K562 (cell line): ENCODE measurements around the gene LPAR2. TPM values are rescaled to one million over a fixed set of nuclear protein-coding genes. Genes with fewer than 3 reads are reported as not detected.
A peak's percentile ranks its signal among the peaks of the same experiment; 100 is the strongest.

Source experiments
- ATAC-seq: fragments of 200-7000 bp; cut with Tn5 transposase; 3 replicates; pipeline ENCODE4 v1.9.1; 2020; ENCODE audit warnings: moderate library complexity
- BruUV-seq: library from RNA; stranded (reverse); fragments of 400-500 nt; replicated peaks from 2 replicates; lab custom pipeline; 2021; lab: Mats Ljungman, UMichigan
- CTCF ChIA-PET: fragments of 300-600 bp; formaldehyde crosslinking; extraction: SDS; loops from one replicate; lab custom pipeline; 2021; ENCODE audit warnings: low intra/inter-chr PET ratio; lab: Yijun Ruan, JAX
- POLR2A ChIA-PET: fragments of 300-600, 350-650 bp; sonication (Branson Sonifier 250); formaldehyde crosslinking; extraction: SDS; loops from one replicate; lab custom pipeline; 2021; ENCODE audit warnings: antibody characterized with exemption, inconsistent platforms; lab: Yijun Ruan, JAX
- DNase-seq, 4 experiments: peaks; one replicate each; pipeline versions ENCODE4 v3.0.0 to v3.0.0-alpha.2; 2011 to 2018; ENCODE audit warnings: low spot score in 3 of 4, mixed read lengths in 3 of 4; ENCODE audit errors: extremely low read depth in 1 of 4
- FAIRE-seq: peaks from 2 replicates; lab custom pipeline; 2011; peaks lifted over from hg19 to GRCh38; lab: Jason Lieb, UNC
- H2AFZ ChIP-seq: 2 replicates; pipeline ENCODE4 v1.6.0; 2011; ENCODE audit warnings: low read depth, low read length, control low read depth, inconsistent platforms
- H3K27ac ChIP-seq: fragments of 200-600 bp; 3 replicates; pipeline ENCODE4 v1.8.0; 2011; ENCODE audit warnings: low read depth, mild to moderate bottlenecking, control low read depth, inconsistent platforms, low read length, moderate library complexity, mixed read lengths; ENCODE audit errors: extremely low read depth
- H3K27me3 ChIP-seq, 2 experiments: fragments of 300-600 bp in 1 of 2; 2 replicates in 1 of 2; 3 replicates in 1 of 2; pipeline versions ENCODE4 v1.6.0 to v1.8.0; 2011; ENCODE audit warnings: inconsistent platforms in 2 of 2, low read length in 2 of 2, mild to moderate bottlenecking in 1 of 2, mixed read lengths in 1 of 2, moderate library complexity in 1 of 2; ENCODE audit not compliant: control insufficient read depth in 2 of 2, insufficient read depth in 2 of 2
- H3K36me3 ChIP-seq: fragments of 300-600 bp; 3 replicates; pipeline ENCODE4 v1.8.0; 2011; ENCODE audit warnings: mild to moderate bottlenecking, low read length, inconsistent platforms; ENCODE audit not compliant: control insufficient read depth, insufficient read depth
- H3K4me1 ChIP-seq, 2 experiments: fragments of 200-600 bp in 1 of 2; replicated peaks in 1 of 2; 2 replicates in 1 of 2; 3 replicates in 1 of 2; pipeline versions ENCODE4 v1.5.1 to v1.8.0; 2011; ENCODE audit warnings: inconsistent platforms in 2 of 2, low read length in 2 of 2, mild to moderate bottlenecking in 1 of 2, mixed read lengths in 1 of 2, moderate library complexity in 1 of 2; ENCODE audit not compliant: control insufficient read depth in 2 of 2, insufficient read depth in 2 of 2
- H3K4me2 ChIP-seq: 2 replicates; pipeline ENCODE4 v1.6.1; 2011; ENCODE audit warnings: low read length, control low read depth, inconsistent platforms, mixed read lengths; ENCODE audit not compliant: insufficient read depth
- H3K4me3 ChIP-seq: fragments of 200-600 bp; sonication (generic), shearing (Covaris generic); 2 replicates; pipeline ENCODE4 v1.5.1; 2016; ENCODE audit warnings: control low read depth, inconsistent platforms
- H3K79me2 ChIP-seq: fragments of 200-600 bp; 3 replicates; pipeline ENCODE4 v1.8.0; 2011; ENCODE audit warnings: low read length, inconsistent platforms; ENCODE audit not compliant: control insufficient read depth, insufficient read depth
- H3K9ac ChIP-seq, 2 experiments: 2 replicates each; pipeline versions ENCODE4 v1.6.0 to v1.6.1; 2011; ENCODE audit warnings: low read depth in 2 of 2, low read length in 2 of 2, control low read depth in 1 of 2, inconsistent platforms in 1 of 2, mild to moderate bottlenecking in 1 of 2, mixed read lengths in 1 of 2; ENCODE audit not compliant: insufficient read depth in 1 of 2
- H3K9me1 ChIP-seq: one replicate; pipeline ENCODE4 v1.6.0; 2011; ENCODE audit warnings: inconsistent platforms, mild to moderate bottlenecking, low read length, moderate library complexity; ENCODE audit not compliant: control insufficient read depth, insufficient read depth
- H3K9me3 ChIP-seq: replicated peaks from 2 replicates; pipeline ENCODE4 v1.5.1; 2011; ENCODE audit warnings: low read depth, low read length, inconsistent platforms; ENCODE audit not compliant: control insufficient read depth, insufficient read depth
- H4K20me1 ChIP-seq: replicated peaks from 2 replicates; pipeline ENCODE4 v1.6.1; 2011; ENCODE audit warnings: low read length, inconsistent platforms, mixed read lengths; ENCODE audit not compliant: control insufficient read depth, insufficient read depth
- CBX8 ChIP-seq: fragments of 200-600 bp; sonication (generic); IDR thresholded peaks from 2 replicates; pipeline ENCODE4 v1.6.1; 2012; ENCODE audit warnings: borderline replicate concordance, mixed run types, low read depth, mild to moderate bottlenecking, moderate library complexity, mixed read lengths, low read length, control low read depth, inconsistent platforms; ENCODE audit not compliant: poor library complexity, severe bottlenecking; ENCODE audit errors: extremely low read depth
- HEY1 ChIP-seq: fragments of 250-450 bp; sonication (Bioruptor Pico); IDR thresholded peaks from 2 replicates; pipeline ENCODE4 v1.5.0; 2020; ENCODE audit warnings: mild to moderate bottlenecking, moderate library complexity, borderline replicate concordance
- NCOA2 ChIP-seq, 2 experiments: fragments of 450-650 bp; IDR thresholded peaks; 2 replicates each; pipeline ENCODE4 v1.6.1; 2018; ENCODE audit warnings: mild to moderate bottlenecking in 2 of 2, moderate library complexity in 1 of 2; ENCODE audit not compliant: partially characterized antibody in 2 of 2
- NR2C1 ChIP-seq, 2 experiments: fragments of 450-650 bp; IDR thresholded peaks; 2 replicates each; pipeline ENCODE4 v1.6.1; 2017; ENCODE audit warnings: mild to moderate bottlenecking in 2 of 2, antibody characterized with exemption in 1 of 2, inconsistent platforms in 1 of 2, missing compliant biosample characterization in 1 of 2, missing genetic modification characterization in 1 of 2
- ZBTB33 ChIP-seq: sonication (generic); formaldehyde crosslinking; IDR thresholded peaks from 2 replicates; pipeline ENCODE4 v1.8.1; 2023; ENCODE audit warnings: mild to moderate bottlenecking, missing genetic modification reagents
- WGBS: fragments of 100-300 bp; shearing (Covaris generic); methylation state at CpG from one replicate; pipeline ENCODE4 v1.1.6; 2016; ENCODE audit warnings: low coverage, mixed read lengths; ENCODE audit not compliant: insufficient coverage; ENCODE audit errors: missing lambda C conversion rate; 5-methylcytosine and 5-hydroxymethylcytosine counted together
- in situ Hi-C: fragments of 300-500 bp; cut with MboI; formaldehyde crosslinking; loops from 4 replicates; pipeline ENCODE4 v1.15.0; 2018; ENCODE audit warnings: inconsistent platforms, mixed read lengths
- intact Hi-C: fragments of 100-400 bp; cut with micrococcal nuclease; formaldehyde crosslinking; loops from 2 replicates; pipeline ENCODE4 v1.14.2; 2022
- polyA plus RNA-seq, 8 experiments: library from polyadenylated mRNA; depleted of rRNA in 4 of 8; stranded (reverse) in 5 of 8; unstranded in 3 of 8; fragments of >200 nt; fragmentation: Nextera tagmentation in 2 of 8; fragmentation: Illumina TruSeq in 1 of 8; extraction: Ambion mirVana in 2 of 8; extraction: Trizol in 1 of 8; gene quantifications; 2 replicates each; pipeline versions ENCODE4 v1.2.1 to v1.2.3, GENCODE V29; 2011 to 2014; ENCODE audit warnings: inconsistent platforms in 1 of 8, missing spikeins in 1 of 8
- total RNA-seq, 7 experiments: library from RNA; depleted of rRNA in 6 of 7; stranded (reverse); fragments of >200 nt in 6 of 7; fragmentation: Illumina TruSeq in 2 of 7; extraction: Trizol in 2 of 7; gene quantifications; 2 replicates each; pipeline versions ENCODE4 v1.2.1 to v1.2.3, GENCODE V29; 2011 to 2021; ENCODE audit warnings: low replicate concordance in 1 of 7

The LPAR2 gene
- total and polyA plus RNA-seq, 9 of the 15 experiments (the other 6 are each of a cell fraction or from before 2014, with no cell fraction given), result 0.63 to 13.8 (median 4.4) TPM

- H3K4me1 ChIP-seq, result peaks cover 0 to 20% of the 10 kb centered on the region in 2 experiments; a peak in 2 of 5 replicates
- no peak overlapping the region for H3K9ac ChIP-seq
- intact Hi-C loops, result no loop called here
- POLR2A ChIA-PET, result no interaction called here
- CTCF ChIA-PET, result no interaction called here
- no peak overlapping the region for H3K4me3 ChIP-seq
- H3K27me3 ChIP-seq, result no peaks in the 10 kb centered on the region
- no TSS peak for BruUV-seq
- no peaks in the 10 kb centered on the region for H3K9me1 ChIP-seq
- no peaks in the 10 kb centered on the region for H3K79me2 ChIP-seq
- peaks cover 35% of the 10 kb centered on the region; the same call in 2 of the 3 replicates for H3K36me3 ChIP-seq
- TF ChIP-seq NR2C1 (IDR thresholded peaks at IDR 0.05) (no peak), NR2C1 (tag; IDR thresholded peaks at IDR 0.05) (0 out of 2 replicates have a peak, but pooled peaks have one; percentile 23), HEY1 (CRISPR knock-in tag) (no peak), CBX8 (no peak)
- in situ Hi-C loops, result loop anchor here (25.0 kb wide), 1 partner anchor 99 kb away; the partner anchor contains the start of genes CILP2 and YJEFN3
- no peak overlapping the region for H2AFZ ChIP-seq
- H3K9me3 ChIP-seq, result no peaks in the 10 kb centered on the region
- FAIRE-seq (no peak), ATAC-seq (no peak), DNase-seq (no peak)
- no peaks in the 10 kb centered on the region for H4K20me1 ChIP-seq
- H3K4me2 ChIP-seq, result no peak overlapping the region
- 94% methylated on average over 9 of the region's 9 CpGs for WGBS
- H3K27ac ChIP-seq, result no peak overlapping the region
Measured at GRCh38 chr19:19636573-19637185, 8.7 kb upstream of the LPAR2 start.

GRCh38 chr19:19635313-19635702 is 7.3 kb upstream of the LPAR2 start:
- no peak overlapping the region for H3K27ac ChIP-seq
- no peaks in the 10 kb centered on the region for H3K9me3 ChIP-seq
- no peak overlapping the region for H2AFZ ChIP-seq
- FAIRE-seq (no peak), DNase-seq (no peak), ATAC-seq (no peak)
- no peaks in the 10 kb centered on the region for H3K9me1 ChIP-seq
- no TSS peak for BruUV-seq
- in situ Hi-C loops, result loop anchor here (25.0 kb wide), 1 partner anchor 98 kb away; the partner anchor contains the start of genes CILP2 and YJEFN3
- ChIA-PET POLR2A (interaction anchor here (0.6 kb wide), 1 partner anchor 45 kb away, joined by 3 read pairs; no protein-coding TSS in a partner anchor), CTCF (no interaction called here)
- 92% methylated on average over 14 of the region's 14 CpGs for WGBS
- H3K4me3 ChIP-seq, result no peak overlapping the region
- no peak overlapping the region for H3K9ac ChIP-seq
- intact Hi-C loops, result no loop called here
- peaks cover 0 to 20% of the 10 kb centered on the region in 2 experiments; a peak in 2 of 5 replicates for H3K4me1 ChIP-seq
- H4K20me1 ChIP-seq, result no peaks in the 10 kb centered on the region
- TF ChIP-seq ZBTB33, result 0 out of 2 replicates have a peak, but pooled peaks have one; percentile 22
- no peak for TF ChIP-seq NCOA2 (IDR thresholded peaks at IDR 0.05; ENCODE audit: partially characterized antibody in 2 of 2)
- no peak overlapping the region for H3K4me2 ChIP-seq
- H3K27me3 ChIP-seq, result no peaks in the 10 kb centered on the region
- H3K36me3 ChIP-seq, result peaks cover 38% of the 10 kb centered on the region; the same call in 2 of the 3 replicates
- no peaks in the 10 kb centered on the region for H3K79me2 ChIP-seq
